OCI-LY7 (cell line): ENCODE measurements around the gene E2F3. TPM values are rescaled to one million over a fixed set of nuclear protein-coding genes. Genes with fewer than 3 reads are reported as not detected.
A peak's percentile ranks its signal among the peaks of the same experiment; 100 is the strongest.

Experiments used
- BruUV-seq: library from RNA; stranded (reverse); fragments of 400-500 nt; replicated peaks from 2 replicates; lab custom pipeline; 2021; lab: Mats Ljungman, UMichigan
- CTCF ChIA-PET: fragments of 300-600 bp; sonication (Branson Sonifier 250); formaldehyde crosslinking; loops from one replicate; lab custom pipeline; 2022; ENCODE audit warnings: antibody characterized with exemption; ENCODE audit not compliant: unreplicated experiment; lab: Charles Lee
- POLR2A ChIA-PET: fragments of 300-600 bp; sonication (Branson Sonifier 250); formaldehyde crosslinking; loops from one replicate; lab custom pipeline; 2022; ENCODE audit warnings: antibody characterized with exemption; lab: Charles Lee
- DNase-seq: peaks from one replicate; pipeline ENCODE4 v3.0.0-alpha.2; 2015; ENCODE audit warnings: low spot score
- H2AFZ ChIP-seq: fragments of 200-600 bp; sonication (generic), shearing (Covaris generic); 2 replicates; pipeline ENCODE4 v1.6.1; 2014; ENCODE audit warnings: mild to moderate bottlenecking, antibody characterized with exemption, low read length, moderate library complexity
- H3K27ac ChIP-seq: fragments of 200-600 bp; sonication (generic); 2 replicates; pipeline ENCODE4 v1.5.1; 2014; ENCODE audit warnings: mixed run types, low read depth, mild to moderate bottlenecking, moderate library complexity, low read length, inconsistent platforms; ENCODE audit not compliant: poor library complexity, severe bottlenecking
- H3K36me3 ChIP-seq: fragments of 200-600 bp; sonication (generic); 2 replicates; pipeline ENCODE4 v1.6.1; 2014; ENCODE audit warnings: mild to moderate bottlenecking, antibody characterized with exemption, low read length, moderate library complexity, mixed read lengths; ENCODE audit not compliant: insufficient read depth
- H3K4me1 ChIP-seq: fragments of 200-600 bp; sonication (generic); 2 replicates; pipeline ENCODE4 v1.5.1; 2014; ENCODE audit warnings: mild to moderate bottlenecking, low read length; ENCODE audit not compliant: insufficient read depth, poor library complexity, severe bottlenecking
- H3K4me2 ChIP-seq: fragments of 200-600 bp; sonication (generic); 2 replicates; pipeline ENCODE4 v1.6.1; 2014; ENCODE audit warnings: mild to moderate bottlenecking, low read length
- H3K4me3 ChIP-seq: fragments of 200-600 bp; sonication (generic); 2 replicates; pipeline ENCODE4 v1.5.1; 2014; ENCODE audit warnings: mild to moderate bottlenecking, low read depth, low read length; ENCODE audit not compliant: poor library complexity, severe bottlenecking
- H3K79me2 ChIP-seq: fragments of 200-600 bp; sonication (generic); 2 replicates; pipeline ENCODE4 v1.6.1; 2016; ENCODE audit warnings: low read depth, mild to moderate bottlenecking, low read length, moderate library complexity, mixed read lengths; ENCODE audit not compliant: insufficient read depth
- H3K9me2 ChIP-seq: fragments of 200-600 bp; sonication (generic); 2 replicates; pipeline ENCODE4 v1.6.1; 2016; ENCODE audit warnings: mild to moderate bottlenecking, low read length, mixed read lengths; ENCODE audit not compliant: insufficient read depth
- H3K9me3 ChIP-seq: fragments of 200-600 bp; sonication (generic); 2 replicates; pipeline ENCODE4 v1.6.1; 2014; ENCODE audit warnings: mild to moderate bottlenecking, mixed run types, low read length, mixed read lengths
- H4K20me1 ChIP-seq: fragments of 200-600 bp; sonication (generic); 2 replicates; pipeline ENCODE4 v1.6.1; 2014; ENCODE audit warnings: mild to moderate bottlenecking, antibody characterized with exemption, low read length, moderate library complexity, mixed read lengths; ENCODE audit not compliant: insufficient read depth
- EZH2phosphoT487 ChIP-seq: fragments of 200-600 bp; sonication (generic); IDR thresholded peaks from 2 replicates; pipeline ENCODE4 v1.6.1; 2018; ENCODE audit warnings: low read depth, borderline replicate concordance, mild to moderate bottlenecking, mixed run types, antibody characterized with exemption, low read length, moderate library complexity, mixed read lengths
- intact Hi-C: fragments of 100-400 bp; cut with micrococcal nuclease; formaldehyde crosslinking; loops from one replicate; pipeline ENCODE4 v1.10.0; 2022; ENCODE audit not compliant: unreplicated experiment
- total RNA-seq, 2 experiments: library from RNA; depleted of rRNA in 1 of 2; stranded (reverse); fragments of >200 nt in 1 of 2; shearing (Covaris generic) in 1 of 2; gene quantifications; 2 replicates each; pipeline ENCODE4 v1.2.3, GENCODE V29; 2014 to 2022
- TF ChIP-seq, protein P1 (sequence below): fragments of 200-600 bp; sonication (generic); conservative IDR thresholded peaks from 2 replicates; pipeline ENCODE4 v1.5.1; 2014; ENCODE audit warnings: mild to moderate bottlenecking, antibody characterized with exemption, low read length, moderate library complexity, mixed read lengths

E2F3 gene
- total RNA-seq, 2 experiments from 2014 or later: 12.4 to 31.2 TPM

DNA sequence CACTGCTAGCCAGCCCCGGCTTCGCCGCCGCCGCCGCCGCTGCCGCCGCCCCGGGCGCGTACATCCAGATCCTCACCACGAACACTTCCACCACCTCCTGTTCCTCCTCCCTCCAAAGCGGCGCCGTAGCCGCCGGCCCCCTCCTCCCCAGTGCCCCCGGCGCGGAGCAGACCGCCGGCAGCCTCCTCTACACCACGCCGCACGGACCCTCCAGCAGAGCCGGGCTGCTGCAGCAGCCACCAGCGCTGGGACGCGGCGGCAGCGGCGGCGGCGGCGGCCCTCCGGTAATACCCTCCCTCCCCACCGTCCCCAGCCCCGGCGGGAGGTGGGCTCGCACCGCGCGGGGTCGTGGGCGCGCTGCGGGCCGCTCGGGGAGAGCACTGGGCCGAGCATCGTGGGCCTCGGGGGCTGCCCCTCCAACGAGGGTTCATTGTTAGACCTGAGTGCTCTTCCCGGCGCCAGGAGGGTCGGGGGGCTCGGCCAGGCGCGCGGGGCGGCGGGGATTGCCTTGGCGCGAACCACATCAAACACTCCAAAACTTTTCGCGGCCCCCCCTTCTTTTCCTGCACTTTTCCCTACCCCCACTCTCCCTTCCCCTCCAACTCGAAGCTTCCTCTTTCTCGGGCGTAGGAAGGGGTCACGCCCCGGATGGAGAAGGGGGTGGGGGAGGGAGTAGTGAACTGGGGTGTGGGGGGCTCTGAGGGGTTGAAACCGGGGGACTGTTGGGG is 827 bp downstream of the E2F3 start:
- DNase-seq: peak; percentile 68
- Histone ChIP-seq H2AFZ (no peak overlapping the region), H3K4me3 (peak overlapping the region; percentile 93), H3K36me3 (peaks cover 29% of the 10 kb centered on the region), H3K79me2 (peaks cover 52% of the 10 kb centered on the region), H3K4me1 (peaks cover 37% of the 10 kb centered on the region), H3K9me2 (no peaks in the 10 kb centered on the region), H3K4me2 (peak overlapping the region; percentile 69), H3K9me3 (no peaks in the 10 kb centered on the region), H4K20me1 (peaks cover 24% of the 10 kb centered on the region; the same call in 1 of the 2 replicates), H3K27ac (peak overlapping the region; percentile 90)
- ChIA-PET CTCF (interaction anchor here (0.6 kb wide), 1 partner anchor 1191 kb away, joined by 3 read pairs; the partner anchor contains the start of gene SOX4), POLR2A (interaction anchor here (0.6 to 2.9 kb wide), 3 partner anchors 132 to 171 kb away, joined by 3 to 17 read pairs (median 4); partner anchors contain the start of gene CDKAL1)
- TF ChIP-seq EZH2phosphoT487: no peak
- TF ChIP-seq, protein P1, sequence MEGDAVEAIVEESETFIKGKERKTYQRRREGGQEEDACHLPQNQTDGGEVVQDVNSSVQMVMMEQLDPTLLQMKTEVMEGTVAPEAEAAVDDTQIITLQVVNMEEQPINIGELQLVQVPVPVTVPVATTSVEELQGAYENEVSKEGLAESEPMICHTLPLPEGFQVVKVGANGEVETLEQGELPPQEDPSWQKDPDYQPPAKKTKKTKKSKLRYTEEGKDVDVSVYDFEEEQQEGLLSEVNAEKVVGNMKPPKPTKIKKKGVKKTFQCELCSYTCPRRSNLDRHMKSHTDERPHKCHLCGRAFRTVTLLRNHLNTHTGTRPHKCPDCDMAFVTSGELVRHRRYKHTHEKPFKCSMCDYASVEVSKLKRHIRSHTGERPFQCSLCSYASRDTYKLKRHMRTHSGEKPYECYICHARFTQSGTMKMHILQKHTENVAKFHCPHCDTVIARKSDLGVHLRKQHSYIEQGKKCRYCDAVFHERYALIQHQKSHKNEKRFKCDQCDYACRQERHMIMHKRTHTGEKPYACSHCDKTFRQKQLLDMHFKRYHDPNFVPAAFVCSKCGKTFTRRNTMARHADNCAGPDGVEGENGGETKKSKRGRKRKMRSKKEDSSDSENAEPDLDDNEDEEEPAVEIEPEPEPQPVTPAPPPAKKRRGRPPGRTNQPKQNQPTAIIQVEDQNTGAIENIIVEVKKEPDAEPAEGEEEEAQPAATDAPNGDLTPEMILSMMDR: no peak
- intact Hi-C loops: loop anchor here (5.0 kb wide), 2 partner anchors 110 to 1190 kb away; partner anchors contain the start of gene SOX4
- no TSS peak for BruUV-seq

GRCh38 chr6:20403070-20403765 is 1.5 kb downstream of the E2F3 start:
- TF ChIP-seq, protein P1: no peak
- no peak for TF ChIP-seq EZH2phosphoT487
- H3K27ac ChIP-seq: peak overlapping the region; percentile 90
- peaks cover 44% of the 10 kb centered on the region for H3K4me1 ChIP-seq
- no peaks in the 10 kb centered on the region for H3K9me3 ChIP-seq
- BruUV-seq: no TSS peak
- no peaks in the 10 kb centered on the region for H3K9me2 ChIP-seq
- H4K20me1 ChIP-seq: peaks cover 27% of the 10 kb centered on the region; the same call in 1 of the 2 replicates
- peaks cover 36% of the 10 kb centered on the region for H3K36me3 ChIP-seq
- peak; percentile 93 for DNase-seq
- peak overlapping the region; percentile 93 for H3K4me3 ChIP-seq
- intact Hi-C loops: loop anchor here (5.0 kb wide), 2 partner anchors 111 to 1189 kb away; partner anchors contain the start of gene SOX4
- H2AFZ ChIP-seq: no peak overlapping the region
- peak overlapping the region; percentile 77 for H3K4me2 ChIP-seq
- peaks cover 59% of the 10 kb centered on the region for H3K79me2 ChIP-seq
- ChIA-PET CTCF (no interaction called here), POLR2A (interaction anchor here (0.6 to 2.9 kb wide), 5 partner anchors 41 to 170 kb away, joined by 3 to 17 read pairs (median 4); partner anchors contain the start of gene CDKAL1)
